HepG2 (cell line): ENCODE results near the gene IQCN. TPM values are rescaled to one million over a fixed set of nuclear protein-coding genes. Genes with fewer than 3 reads are reported as not detected.

ENCODE experiments used
- BCL3 ChIP-seq: sonication (generic); formaldehyde crosslinking; IDR thresholded peaks from 2 replicates; pipeline ENCODE4 v1.5.1; 2020; ENCODE audit warnings: mild to moderate bottlenecking, missing genetic modification reagents, moderate library complexity
- CEBPB ChIP-seq: IDR thresholded peaks from 2 replicates; pipeline ENCODE4 v1.6.1; 2011; ENCODE audit warnings: low read depth, low read length, improper control_type of control experiment, borderline replicate concordance
- CENPBD1 ChIP-seq: sonication (generic); formaldehyde crosslinking; IDR thresholded peaks from 2 replicates; pipeline ENCODE4 v1.8.0; 2022; ENCODE audit warnings: missing genetic modification reagents, low read depth, mild to moderate bottlenecking, borderline replicate concordance
- DPF2 ChIP-seq: sonication (generic); formaldehyde crosslinking; IDR thresholded peaks from 2 replicates; pipeline ENCODE4 v1.4.0; 2020; ENCODE audit warnings: mild to moderate bottlenecking, low read depth, missing genetic modification reagents, borderline replicate concordance
- FOSL2 ChIP-seq: sonication (generic); formaldehyde crosslinking; IDR thresholded peaks from 2 replicates; pipeline ENCODE4 v1.4.0; 2020; ENCODE audit warnings: missing genetic modification reagents
- JUN ChIP-seq: sonication (generic); formaldehyde crosslinking; IDR thresholded peaks from 2 replicates; pipeline ENCODE4 v1.4.0; 2020; ENCODE audit warnings: mild to moderate bottlenecking, missing genetic modification reagents
- JUND ChIP-seq: sonication (generic); formaldehyde crosslinking; IDR thresholded peaks from 2 replicates; pipeline ENCODE4 v1.8.0; 2022; ENCODE audit warnings: mild to moderate bottlenecking, missing genetic modification reagents
- KDM4B ChIP-seq: sonication (generic); formaldehyde crosslinking; IDR thresholded peaks from 2 replicates; pipeline ENCODE4 v1.4.0; 2020; ENCODE audit warnings: missing genetic modification reagents
- MATR3 ChIP-seq: sonication (generic); formaldehyde crosslinking; IDR thresholded peaks from 2 replicates; pipeline ENCODE4 v1.4.0; 2020; ENCODE audit warnings: missing genetic modification reagents
- MEF2D ChIP-seq: sonication (generic); formaldehyde crosslinking; IDR thresholded peaks from 2 replicates; pipeline ENCODE4 v1.5.1; 2020; ENCODE audit warnings: mild to moderate bottlenecking, missing genetic modification reagents
- PCBP1 ChIP-seq: fragments of 200-400 bp; formaldehyde crosslinking; IDR thresholded peaks from 2 replicates; pipeline ENCODE4 v1.6.1; 2017; ENCODE audit warnings: mild to moderate bottlenecking, low read depth, low read length, borderline replicate concordance
- PRDM10 ChIP-seq: sonication (generic); formaldehyde crosslinking; IDR thresholded peaks from 2 replicates; pipeline ENCODE4 v1.4.0; 2020; ENCODE audit warnings: low read depth, missing genetic modification reagents
- RBM22 ChIP-seq: fragments of 200-400 bp; formaldehyde crosslinking; optimal IDR thresholded peaks from 2 replicates; pipeline ENCODE3; 2017; ENCODE audit warnings: mild to moderate bottlenecking, low read length, moderate library complexity
- REL ChIP-seq: sonication (generic); formaldehyde crosslinking; conservative IDR thresholded peaks from 2 replicates; pipeline ENCODE4 v1.8.0; 2022; ENCODE audit warnings: mild to moderate bottlenecking, missing genetic modification reagents, moderate library complexity
- SAFB2 ChIP-seq: sonication (generic); formaldehyde crosslinking; IDR thresholded peaks from 2 replicates; pipeline ENCODE4 v1.5.1; 2020; ENCODE audit warnings: missing genetic modification reagents, low read depth, mild to moderate bottlenecking, borderline replicate concordance
- TMF1 ChIP-seq: sonication (generic); formaldehyde crosslinking; IDR thresholded peaks from 2 replicates; pipeline ENCODE4 v1.8.1; 2022; ENCODE audit warnings: low read depth, missing genetic modification reagents
- TP53 ChIP-seq: sonication (generic); formaldehyde crosslinking; conservative IDR thresholded peaks from 2 replicates; pipeline ENCODE4 v1.4.0; 2020; ENCODE audit warnings: missing genetic modification reagents
- YEATS4 ChIP-seq: sonication (generic); formaldehyde crosslinking; IDR thresholded peaks from 2 replicates; pipeline ENCODE4 v1.4.0; 2020; ENCODE audit warnings: missing genetic modification reagents, borderline replicate concordance
- ZBTB38 ChIP-seq: sonication (generic); formaldehyde crosslinking; IDR thresholded peaks from 2 replicates; pipeline ENCODE4 v1.5.1; 2020; ENCODE audit warnings: mild to moderate bottlenecking, missing genetic modification reagents
- ZFAT ChIP-seq: sonication (generic); formaldehyde crosslinking; conservative IDR thresholded peaks from 2 replicates; pipeline ENCODE4 v1.8.1; 2023; ENCODE audit warnings: missing genetic modification reagents, inconsistent platforms
- ZMYM3 ChIP-seq: sonication (generic); formaldehyde crosslinking; IDR thresholded peaks from 2 replicates; pipeline ENCODE4 v1.5.1; 2020; ENCODE audit warnings: mild to moderate bottlenecking, missing genetic modification reagents
- ZNF337 ChIP-seq: sonication (generic); formaldehyde crosslinking; IDR thresholded peaks from 2 replicates; pipeline ENCODE4 v1.5.1; 2020; ENCODE audit warnings: missing genetic modification reagents, low read depth, mild to moderate bottlenecking, borderline replicate concordance
- ZNF432 ChIP-seq: sonication (generic); formaldehyde crosslinking; IDR thresholded peaks from 2 replicates; pipeline ENCODE4 v1.5.0; 2020; ENCODE audit warnings: missing genetic modification reagents, mild to moderate bottlenecking, borderline replicate concordance
- ZNF547 ChIP-seq: sonication (generic); formaldehyde crosslinking; IDR thresholded peaks from 2 replicates; pipeline ENCODE4 v1.5.1; 2020; ENCODE audit warnings: mild to moderate bottlenecking, missing genetic modification reagents
- ZNF577 ChIP-seq: sonication (generic); formaldehyde crosslinking; IDR thresholded peaks from 2 replicates; pipeline ENCODE4 v1.4.0; 2020; ENCODE audit warnings: mild to moderate bottlenecking, low read depth, missing genetic modification reagents, borderline replicate concordance
- ZNF749 ChIP-seq: sonication (generic); formaldehyde crosslinking; IDR thresholded peaks from 2 replicates; pipeline ENCODE4 v1.8.0; 2022; ENCODE audit warnings: mild to moderate bottlenecking, missing genetic modification reagents, moderate library complexity, borderline replicate concordance
- polyA plus RNA-seq, 8 experiments: library from polyadenylated mRNA; depleted of rRNA in 3 of 8; stranded (reverse) in 7 of 8; unstranded in 1 of 8; fragments of >200 nt; fragmentation: Illumina TruSeq in 4 of 8; extraction: Trizol in 4 of 8; gene quantifications; 2 replicates each; pipeline versions ENCODE4 v1.2.1 to v1.2.3, GENCODE V29; 2011 to 2016; ENCODE audit warnings: low read depth in 4 of 8, missing spikeins in 1 of 8, mixed read lengths in 1 of 8; ENCODE audit not compliant: insufficient read depth in 1 of 8
- total RNA-seq, 5 experiments: library from RNA; depleted of rRNA; stranded (reverse); fragments of >200 nt; fragmentation: Illumina TruSeq; extraction: Trizol; gene quantifications; 2 replicates each; pipeline ENCODE4 v1.2.3, GENCODE V29; 2016; ENCODE audit warnings: low read depth in 1 of 5

IQCN gene
- total and polyA plus RNA-seq, 2 of the 13 experiments (the other 11 are each of a cell fraction or from before 2014, with no cell fraction given): 0.04 to 0.18 TPM

GRCh38 chr19:18274781-18275356 is 617 bp upstream of the IQCN start (continued):
- no peak for TF ChIP-seq PRDM10 (CRISPR knock-in tag)
- TF ChIP-seq MEF2D: no peak
- peak; percentile 89 for TF ChIP-seq JUN (CRISPR knock-in tag)
- TF ChIP-seq FOSL2 (CRISPR knock-in tag): peak; percentile 99
- no peak for TF ChIP-seq ZNF432 (CRISPR knock-in tag)
- no peak for TF ChIP-seq TP53
- TF ChIP-seq TMF1 (CRISPR knock-in tag): no peak
- TF ChIP-seq CEBPB: no peak
- TF ChIP-seq BCL3 (CRISPR knock-in tag): 0 out of 2 replicates have a peak, but pooled peaks have one; percentile 9
- peak; percentile 98 for TF ChIP-seq JUND (CRISPR knock-in tag)
- no peak for TF ChIP-seq ZFAT (CRISPR knock-in tag)
- TF ChIP-seq DPF2 (CRISPR knock-in tag): peak; percentile 83
- TF ChIP-seq ZNF547 (CRISPR knock-in tag): no peak
- TF ChIP-seq PCBP1: 0 out of 2 replicates have a peak, but pooled peaks have one; percentile 47
- no peak for TF ChIP-seq ZNF749 (CRISPR knock-in tag)
- TF ChIP-seq MATR3: no peak
- TF ChIP-seq ZNF577 (CRISPR knock-in tag): no peak
- peak; percentile 88; the same call in 1 of the 2 replicates for TF ChIP-seq SAFB2
- no peak for TF ChIP-seq RBM22
- TF ChIP-seq YEATS4: peak; percentile 69; the same call in 1 of the 2 replicates
- TF ChIP-seq CENPBD1 (CRISPR knock-in tag): no peak
- TF ChIP-seq ZMYM3 (CRISPR knock-in tag): no peak
- peak; percentile 58; the same call in 1 of the 2 replicates for TF ChIP-seq KDM4B (CRISPR knock-in tag)
- no peak for TF ChIP-seq ZNF337
- no peak for TF ChIP-seq REL (CRISPR knock-in tag)
- TF ChIP-seq ZBTB38 (CRISPR knock-in tag): 0 out of 2 replicates have a peak, but pooled peaks have one; percentile 26
